ENCODE results near the gene TUT1. TPM values are rescaled to one million over a fixed set of nuclear protein-coding genes. Genes with fewer than 3 reads are reported as not detected.

Gene TUT1

DNA sequence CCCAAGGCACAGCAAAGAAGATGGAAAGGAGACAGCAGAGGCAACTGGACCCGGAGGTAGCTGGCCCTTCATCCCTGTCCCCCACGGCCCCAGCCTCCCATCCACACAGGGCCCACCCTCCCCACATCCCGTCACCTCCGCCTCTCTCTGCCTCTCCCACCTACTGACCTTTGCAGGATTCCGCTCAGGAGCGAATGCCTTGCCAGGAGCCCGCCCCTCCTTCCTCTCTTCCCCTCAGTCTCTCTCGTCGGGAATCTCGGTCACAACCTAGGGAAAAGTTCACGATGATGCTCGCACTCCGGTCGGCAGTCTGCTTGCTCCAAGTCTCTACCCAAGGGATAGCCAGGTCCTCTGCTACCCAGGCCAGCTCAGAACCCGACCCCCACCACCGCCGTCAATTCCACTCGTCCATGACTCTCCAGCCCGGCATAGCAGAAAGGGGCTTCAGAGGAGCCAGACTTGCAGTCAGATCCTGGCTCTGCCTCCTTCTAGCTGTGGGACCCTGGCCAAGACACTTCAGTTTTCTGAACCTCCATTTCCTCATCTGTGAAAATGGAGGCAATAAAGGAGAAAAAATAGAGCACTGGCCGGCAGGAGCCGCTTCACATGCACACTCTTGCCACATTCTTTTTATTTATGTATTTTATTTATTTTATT, 54.9 kb downstream of the TUT1 start:
- Histone ChIP-seq H3K4ac (ENCODE audit: low read depth, low read length) (no peak overlapping the region), H3K79me2 (ENCODE audit: control insufficient read depth, insufficient read depth, low read length) (peaks cover 26% of the 10 kb centered on the region), H2AK5ac (ENCODE audit: low read length) (no peak overlapping the region), H3K18ac (ENCODE audit: low read length) (no peak overlapping the region), H3K4me1 (ENCODE audit: control insufficient read depth, low read depth, low read length) (no peaks in the 10 kb centered on the region), H2BK120ac (ENCODE audit: low read depth, low read length) (no peak overlapping the region), H3K27ac (ENCODE audit: low read depth, low read length) (no peak overlapping the region), H4K5ac (ENCODE audit: low read length) (no peak overlapping the region), H3K4me3 (ENCODE audit: low read length) (no peak overlapping the region), H4K8ac (ENCODE audit: low read depth, low read length) (no peak overlapping the region), H3K4me2 (ENCODE audit: low read length) (no peak overlapping the region), H3K27me3 (ENCODE audit: insufficient read depth, low read length, poor library complexity) (no peaks in the 10 kb centered on the region), H3K23ac (ENCODE audit: low read length) (no peak overlapping the region), H3K56ac (ENCODE audit: low read length) (no peak overlapping the region), H3K9ac (ENCODE audit: low read length) (no peak overlapping the region), H2BK15ac (replicated peaks; ENCODE audit: low read depth) (no peak overlapping the region), H2BK5ac (ENCODE audit: low read length) (no peak overlapping the region), H3K36me3 (ENCODE audit: control insufficient read depth, insufficient read depth, low read length) (peaks cover 7% of the 10 kb centered on the region), H3K79me1 (ENCODE audit: low read length) (peaks cover 13% of the 10 kb centered on the region)
- WGBS (ENCODE audit: extremely low coverage, insufficient coverage, low lambda C conversion rate), result no CpG with 5 or more reads among the region's 21 CpGs
- no peak for DNase-seq

DNA sequence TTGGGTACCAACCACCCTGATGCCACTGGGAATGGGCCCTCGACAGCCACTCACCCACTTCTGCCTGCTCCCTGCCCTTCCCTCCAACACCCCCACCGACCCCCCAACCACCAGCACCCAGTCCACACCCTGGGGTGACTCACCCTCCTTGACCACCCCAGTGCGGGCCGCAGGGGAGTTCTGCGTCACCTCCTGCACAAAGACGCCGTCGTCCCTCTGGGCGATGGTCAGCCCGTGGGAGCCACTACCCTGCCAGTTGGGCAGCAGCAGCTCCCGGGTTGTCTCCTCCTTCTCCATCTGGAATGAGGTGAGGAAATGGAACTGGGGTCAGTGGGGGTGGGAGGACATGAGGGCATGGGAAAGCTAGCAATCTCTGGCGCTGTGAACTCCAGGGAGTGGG, 55.5 kb downstream of the TUT1 start:
- no peak overlapping the region for H2BK120ac ChIP-seq (ENCODE audit: low read depth, low read length)

DNA sequence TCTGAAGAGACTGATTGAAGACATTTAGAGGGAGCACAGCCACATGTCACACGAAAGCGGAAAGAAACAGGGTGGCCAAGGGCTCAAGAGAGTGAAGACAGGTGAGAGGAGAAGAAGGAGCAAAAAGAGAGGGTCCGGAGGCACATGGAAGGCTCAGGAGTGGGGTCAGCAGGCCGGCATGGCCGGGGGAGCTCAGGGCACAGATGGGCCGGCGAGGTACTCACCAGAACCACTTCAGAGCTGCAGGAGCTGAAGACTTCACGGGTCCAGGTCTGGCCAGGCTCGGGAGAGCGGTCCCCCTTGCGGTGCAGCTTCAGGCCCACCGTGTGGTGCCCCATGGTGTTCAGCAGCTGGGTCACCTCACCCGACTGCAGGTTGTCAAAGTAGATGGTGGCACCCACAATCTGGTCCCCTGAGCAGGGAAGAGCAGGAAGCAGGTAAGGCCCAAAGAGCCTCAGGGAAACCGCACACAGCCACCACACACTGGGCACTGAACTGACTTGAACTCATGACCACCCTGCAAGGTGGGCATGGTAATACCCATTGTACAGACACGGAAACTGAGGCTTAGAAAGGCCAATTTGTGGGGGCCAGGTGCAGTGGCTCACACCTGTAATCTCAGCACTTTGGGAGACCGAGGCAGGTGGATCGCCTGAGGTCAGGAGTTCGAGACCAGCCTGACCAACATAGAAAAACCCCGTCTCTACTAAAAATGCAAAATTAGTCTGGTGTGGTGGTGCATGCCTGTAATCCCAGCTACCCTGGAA, 56.4 kb downstream of the TUT1 start:
- H3K27me3 ChIP-seq (ENCODE audit: insufficient read depth, low read length, poor library complexity), result no peaks in the 10 kb centered on the region
- no peak overlapping the region for H3K9ac ChIP-seq (ENCODE audit: low read length)
- no peak overlapping the region for H2BK120ac ChIP-seq (ENCODE audit: low read depth, low read length)
- no peak overlapping the region for H3K4ac ChIP-seq (ENCODE audit: low read depth, low read length)
- no peak overlapping the region for H2AK5ac ChIP-seq (ENCODE audit: low read length)
- no peak overlapping the region for H2BK5ac ChIP-seq (ENCODE audit: low read length)
- no peak overlapping the region for H4K5ac ChIP-seq (ENCODE audit: low read length)
- H3K4me1 ChIP-seq (ENCODE audit: control insufficient read depth, low read depth, low read length), result no peaks in the 10 kb centered on the region
- H2BK15ac ChIP-seq (replicated peaks; ENCODE audit: low read depth), result no peak overlapping the region
- no CpG with 5 or more reads among the region's 19 CpGs for WGBS (ENCODE audit: extremely low coverage, insufficient coverage, low lambda C conversion rate)
- no peak overlapping the region for H3K56ac ChIP-seq (ENCODE audit: low read length)
- H4K8ac ChIP-seq (ENCODE audit: low read depth, low read length), result no peak overlapping the region
- H3K23ac ChIP-seq (ENCODE audit: low read length), result no peak overlapping the region
- H3K27ac ChIP-seq (ENCODE audit: low read depth, low read length), result no peak overlapping the region
- peaks cover 8% of the 10 kb centered on the region for H3K79me1 ChIP-seq (ENCODE audit: low read length)
- peaks cover 7% of the 10 kb centered on the region for H3K36me3 ChIP-seq (ENCODE audit: control insufficient read depth, insufficient read depth, low read length)
- H3K4me2 ChIP-seq (ENCODE audit: low read length), result no peak overlapping the region
- DNase-seq, result no peak
- H3K4me3 ChIP-seq (ENCODE audit: low read length), result no peak overlapping the region
- no peak overlapping the region for H3K18ac ChIP-seq (ENCODE audit: low read length)
- peaks cover 14% of the 10 kb centered on the region for H3K79me2 ChIP-seq (ENCODE audit: control insufficient read depth, insufficient read depth, low read length)

More for the DNA sequence above, 55.5 kb downstream of the TUT1 start:
- H3K9ac ChIP-seq (ENCODE audit: low read length), result no peak overlapping the region
- no peak overlapping the region for H3K4me2 ChIP-seq (ENCODE audit: low read length)
- no peak overlapping the region for H3K56ac ChIP-seq (ENCODE audit: low read length)
- no peak overlapping the region for H2BK5ac ChIP-seq (ENCODE audit: low read length)
- H3K4ac ChIP-seq (ENCODE audit: low read depth, low read length), result no peak overlapping the region
- no CpG with 5 or more reads among the region's 12 CpGs for WGBS (ENCODE audit: extremely low coverage, insufficient coverage, low lambda C conversion rate)
- no peak overlapping the region for H2BK15ac ChIP-seq (replicated peaks; ENCODE audit: low read depth)
- no peak overlapping the region for H3K4me3 ChIP-seq (ENCODE audit: low read length)
- no peak overlapping the region for H3K27ac ChIP-seq (ENCODE audit: low read depth, low read length)
- H3K23ac ChIP-seq (ENCODE audit: low read length), result no peak overlapping the region
- no peaks in the 10 kb centered on the region for H3K4me1 ChIP-seq (ENCODE audit: control insufficient read depth, low read depth, low read length)
- peaks cover 8% of the 10 kb centered on the region for H3K79me1 ChIP-seq (ENCODE audit: low read length)
- no peak overlapping the region for H4K5ac ChIP-seq (ENCODE audit: low read length)
- H4K8ac ChIP-seq (ENCODE audit: low read depth, low read length), result no peak overlapping the region
- no peaks in the 10 kb centered on the region for H3K27me3 ChIP-seq (ENCODE audit: insufficient read depth, low read length, poor library complexity)
- no peak overlapping the region for H3K18ac ChIP-seq (ENCODE audit: low read length)
- H3K36me3 ChIP-seq (ENCODE audit: control insufficient read depth, insufficient read depth, low read length), result peaks cover 7% of the 10 kb centered on the region
- no peak overlapping the region for H2AK5ac ChIP-seq (ENCODE audit: low read length)
- peaks cover 20% of the 10 kb centered on the region for H3K79me2 ChIP-seq (ENCODE audit: control insufficient read depth, insufficient read depth, low read length)
- no peak for DNase-seq

DNA sequence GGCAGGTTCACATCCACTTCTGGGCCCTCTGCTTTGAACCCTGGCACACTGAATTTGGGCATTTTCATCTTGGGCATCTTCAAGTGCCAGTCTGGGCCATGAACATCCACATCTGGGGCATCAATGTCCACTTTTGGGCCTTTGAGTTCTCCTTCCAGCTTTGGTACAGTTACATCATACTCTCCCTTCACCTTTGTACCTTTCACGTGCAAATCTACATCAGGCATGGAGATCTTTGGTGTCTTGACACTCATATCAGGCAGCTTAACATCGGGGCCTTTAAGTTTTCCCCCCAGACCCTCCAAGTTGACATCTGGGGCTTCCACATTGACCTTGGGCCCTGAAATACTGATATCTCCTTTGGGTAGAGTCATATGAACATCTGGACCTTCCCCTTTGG, 59.2 kb downstream of the TUT1 start:
- Histone ChIP-seq H3K27me3 (ENCODE audit: insufficient read depth, low read length, poor library complexity) (no peaks in the 10 kb centered on the region), H3K79me2 (ENCODE audit: control insufficient read depth, insufficient read depth, low read length) (no peaks in the 10 kb centered on the region), H4K8ac (ENCODE audit: low read depth, low read length) (no peak overlapping the region), H3K18ac (ENCODE audit: low read length) (no peak overlapping the region), H2BK5ac (ENCODE audit: low read length) (no peak overlapping the region), H3K79me1 (ENCODE audit: low read length) (no peaks in the 10 kb centered on the region), H4K5ac (ENCODE audit: low read length) (no peak overlapping the region), H3K56ac (ENCODE audit: low read length) (no peak overlapping the region), H3K4me3 (ENCODE audit: low read length) (no peak overlapping the region), H3K27ac (ENCODE audit: low read depth, low read length) (no peak overlapping the region), H3K4me2 (ENCODE audit: low read length) (no peak overlapping the region), H3K23ac (ENCODE audit: low read length) (no peak overlapping the region), H2BK120ac (ENCODE audit: low read depth, low read length) (no peak overlapping the region), H2AK5ac (ENCODE audit: low read length) (no peak overlapping the region), H3K4ac (ENCODE audit: low read depth, low read length) (no peak overlapping the region), H3K9ac (ENCODE audit: low read length) (no peak overlapping the region), H3K4me1 (ENCODE audit: control insufficient read depth, low read depth, low read length) (no peaks in the 10 kb centered on the region), H3K36me3 (ENCODE audit: control insufficient read depth, insufficient read depth, low read length) (peaks cover 8% of the 10 kb centered on the region), H2BK15ac (replicated peaks; ENCODE audit: low read depth) (no peak overlapping the region)
- no peak for DNase-seq
- whole genome bisulfite sequencing (ENCODE audit: extremely low coverage, insufficient coverage, low lambda C conversion rate), result no CpG with 5 or more reads among the region's 2 CpGs

Small RNA genes lying within 50 kb of the gene (small RNA-seq; reads per million reads assigned to genes)
- not detected for gene AP001458.1 (ENCODE audit: insufficient read depth)
- gene EEF1G (ENCODE audit: insufficient read depth), result not detected
- gene MIR6747 (ENCODE audit: insufficient read depth), result 1.3 reads per million

All from mesendoderm (in vitro differentiated cells).